HUDEP-2 (cell line): ENCODE results near the gene RPL10A.

Source experiments
- DNase-seq, 76 experiments: peaks; one replicate each; lab custom pipeline; 2025; ENCODE audit not compliant: unreplicated experiment in 76 of 76; lab: John Stamatoyannopoulos, UW

Gene RPL10A

DNA sequence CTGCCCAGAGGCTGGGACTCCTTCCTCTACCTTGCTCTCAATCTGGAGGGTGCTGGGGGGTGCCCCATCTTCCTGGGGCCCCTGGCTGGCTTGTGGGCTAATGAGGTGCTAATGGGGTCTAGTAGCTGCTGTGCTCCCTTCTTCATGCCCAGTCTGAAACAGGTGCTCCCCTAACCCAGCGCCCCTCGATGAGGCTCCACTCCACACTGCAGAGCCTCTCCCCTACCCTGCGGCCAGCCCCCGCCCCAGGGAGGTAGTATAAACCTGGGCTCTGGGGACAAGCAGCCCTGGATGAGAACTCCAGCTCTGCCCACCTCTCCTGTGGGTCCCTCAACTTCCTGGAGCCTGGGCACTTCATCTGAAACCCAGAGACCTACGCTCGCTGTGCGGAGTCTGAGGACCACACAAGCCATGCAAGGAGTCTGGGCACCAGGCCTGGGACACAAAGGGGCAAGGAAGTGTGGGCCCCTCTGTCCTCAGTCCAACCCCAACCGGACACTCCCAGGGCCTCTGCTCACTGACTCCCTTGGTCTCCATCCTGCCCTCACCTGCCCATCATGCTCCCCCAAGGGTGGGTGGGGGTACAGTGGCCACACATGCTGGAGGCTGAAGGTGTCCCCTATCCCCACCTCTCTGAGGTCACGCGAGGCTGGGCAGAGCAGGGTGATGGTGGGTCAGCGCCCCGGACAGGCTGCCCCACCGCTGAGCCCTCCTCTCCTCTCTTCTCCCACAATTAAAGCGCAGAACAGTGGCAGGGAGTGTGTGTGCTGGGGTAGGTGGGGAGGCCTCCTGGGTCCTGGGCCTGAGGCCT, 6.1 kb downstream of the RPL10A start:
- DNase-seq: peak in 6 of 76 experiments; percentile 19 to 48 (median 38)

DNA sequence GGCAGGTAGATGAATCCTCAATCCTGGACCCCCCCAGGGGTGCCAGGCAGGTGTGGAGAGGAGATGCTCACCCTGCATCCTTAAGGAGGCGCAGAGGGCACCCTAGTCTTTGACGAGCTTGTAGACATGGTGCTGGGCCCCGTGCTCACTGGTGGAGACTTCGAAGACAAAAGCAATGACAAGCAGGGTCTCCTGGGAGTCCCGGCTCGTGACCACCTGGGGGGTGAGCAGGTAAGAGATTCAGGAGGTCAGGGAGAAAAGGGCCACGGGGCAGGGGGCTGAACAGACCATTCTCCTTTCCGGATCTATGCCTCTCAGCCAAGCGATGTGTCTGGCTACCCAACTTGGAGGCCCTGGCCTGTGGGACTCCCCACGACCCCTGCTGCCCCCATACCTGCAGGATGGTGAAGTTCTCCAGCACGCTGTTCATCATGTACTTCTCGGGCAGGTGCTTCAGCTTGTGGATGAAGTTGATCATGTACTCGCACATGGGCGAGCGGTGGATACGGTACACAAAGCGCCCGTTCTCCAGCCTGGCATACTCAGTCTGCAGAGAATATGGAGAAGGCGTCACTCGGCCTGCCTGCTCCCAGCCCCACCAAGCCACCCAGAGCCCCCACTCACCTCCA, 6.9 kb downstream of the RPL10A start:
- DNase-seq: no peak

DNA sequence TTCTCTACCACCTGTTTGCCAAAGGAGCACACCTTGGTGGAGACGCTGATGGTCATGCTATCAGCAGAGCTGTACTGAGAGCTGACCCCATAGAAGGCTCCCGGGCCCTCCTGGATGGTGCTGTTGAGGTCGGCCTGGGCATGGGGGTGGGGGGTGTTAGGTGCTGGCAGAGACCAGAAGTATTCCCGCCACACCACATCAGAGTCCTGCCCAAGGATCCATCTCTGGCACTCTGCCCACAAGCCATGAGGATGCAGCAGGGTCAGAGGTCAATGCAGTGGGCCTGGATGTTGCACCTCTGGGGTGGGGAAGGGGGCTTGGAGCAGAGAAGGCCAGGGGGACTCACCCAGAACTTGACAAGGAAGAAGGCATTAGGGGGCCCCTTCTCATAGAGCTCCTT, 7.4 kb downstream of the RPL10A start:
- DNase-seq: no peak

DNA sequence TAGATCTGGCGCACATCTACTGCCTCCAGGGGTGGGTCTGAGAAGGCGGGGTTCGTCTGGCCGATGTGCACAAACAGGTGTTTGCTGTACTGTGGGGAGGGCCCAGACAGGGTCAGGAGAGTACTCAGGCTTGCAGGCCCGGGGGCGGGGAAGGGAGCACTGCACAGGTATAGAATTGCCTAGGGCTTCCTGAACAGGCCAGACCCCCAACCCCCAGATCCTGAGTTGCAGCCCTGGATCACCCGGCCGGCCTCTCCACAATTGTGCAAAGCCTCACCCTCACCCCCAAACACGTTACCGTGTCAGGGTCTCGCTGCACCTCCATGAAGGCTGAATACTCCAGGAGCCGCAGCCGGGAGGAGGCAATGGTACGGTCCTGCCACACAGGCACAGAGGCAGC, 7.8 kb downstream of the RPL10A start:
- DNase-seq: no peak

DNA sequence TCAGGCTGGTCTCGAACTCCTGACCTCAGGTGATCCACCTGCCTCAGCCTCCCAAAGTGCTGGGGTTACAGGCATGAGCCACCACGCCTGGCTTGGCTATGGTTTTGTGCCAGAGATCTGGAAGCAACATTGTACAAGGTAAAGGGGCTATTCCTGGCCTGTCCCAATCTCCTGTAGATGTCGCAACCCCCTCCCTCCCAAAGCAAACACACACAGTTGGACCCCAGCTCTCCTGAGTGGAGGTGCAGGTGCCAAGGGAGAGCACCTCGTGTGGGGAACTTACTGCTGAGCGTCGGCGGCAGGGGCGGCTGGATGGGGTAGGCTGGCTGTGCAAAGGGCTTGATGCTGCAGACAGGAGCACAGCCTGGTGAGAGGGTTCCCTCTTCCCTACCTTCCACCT, 8.8 kb downstream of the RPL10A start:
- DNase-seq: no peak

DNA sequence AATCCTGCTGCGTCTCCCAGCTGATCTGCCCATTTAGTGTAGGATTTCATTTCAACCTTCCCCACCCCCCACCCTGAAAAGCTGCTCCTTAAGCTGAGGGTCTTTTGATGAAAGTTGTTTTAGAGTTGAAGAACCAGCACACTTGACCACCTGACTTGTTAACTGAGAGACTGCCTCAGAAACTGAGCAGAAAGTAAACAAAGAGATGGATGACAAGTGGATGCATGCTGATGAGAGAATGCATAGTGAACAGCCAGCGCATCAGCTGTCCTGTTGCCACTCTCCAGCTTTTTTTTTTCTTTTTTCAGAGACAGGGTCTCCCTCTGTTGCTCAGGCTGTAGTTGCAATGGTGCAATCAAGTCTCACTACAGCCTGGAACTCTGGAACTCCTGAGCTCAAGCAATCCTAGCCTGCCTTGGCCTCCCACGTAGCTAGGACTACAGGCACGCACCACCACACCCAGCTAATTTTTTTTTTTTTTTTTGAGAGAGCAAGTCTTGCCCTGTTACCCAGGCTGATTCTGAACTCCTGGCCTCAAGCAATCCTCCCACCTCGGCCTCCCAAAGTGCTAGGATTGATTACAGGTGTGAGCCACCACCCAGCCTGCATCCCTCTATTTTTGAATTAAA, 9.5 kb downstream of the RPL10A start:
- no peak for DNase-seq

DNA sequence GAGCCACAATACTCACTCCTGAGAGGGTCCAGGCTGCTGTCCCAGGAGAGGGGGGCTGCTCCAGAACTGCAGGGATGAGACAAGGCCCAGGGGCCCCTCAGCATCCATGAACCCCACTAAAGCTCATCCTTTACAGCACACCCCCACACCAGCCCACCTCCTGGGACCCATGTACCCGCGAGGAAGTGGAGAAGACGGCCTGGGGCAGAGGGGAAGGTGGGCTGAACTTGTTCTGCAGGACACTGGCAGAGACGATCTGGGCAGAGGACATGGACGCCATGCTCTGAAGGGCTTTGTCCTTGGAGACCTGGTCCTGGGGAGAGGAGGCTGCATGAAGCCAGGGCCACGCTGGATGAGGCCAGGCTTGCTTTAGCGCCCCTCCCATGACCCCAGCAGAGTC, 10.1 kb downstream of the RPL10A start:
- DNase-seq: no peak

DNA sequence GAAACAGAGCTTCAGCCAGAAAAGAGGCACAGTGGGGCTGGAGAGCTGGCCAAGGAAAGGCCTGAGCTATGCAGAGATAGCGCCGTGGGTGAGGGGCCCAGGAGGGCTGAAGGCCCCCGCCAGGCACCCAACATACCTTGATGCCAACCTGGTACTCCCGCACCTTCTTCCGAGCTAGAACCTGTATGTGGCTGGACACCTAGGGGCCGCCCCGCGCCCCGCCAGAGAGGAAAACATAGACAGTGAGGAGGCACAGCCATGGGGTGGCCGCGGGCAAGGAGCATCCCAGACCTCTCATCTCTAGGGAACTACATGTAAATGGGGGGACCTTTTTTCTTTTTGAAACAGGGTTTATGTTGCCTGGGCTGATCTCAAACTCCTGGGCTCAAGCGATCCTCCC, 12.0 kb downstream of the RPL10A start:
- no peak for DNase-seq

DNA sequence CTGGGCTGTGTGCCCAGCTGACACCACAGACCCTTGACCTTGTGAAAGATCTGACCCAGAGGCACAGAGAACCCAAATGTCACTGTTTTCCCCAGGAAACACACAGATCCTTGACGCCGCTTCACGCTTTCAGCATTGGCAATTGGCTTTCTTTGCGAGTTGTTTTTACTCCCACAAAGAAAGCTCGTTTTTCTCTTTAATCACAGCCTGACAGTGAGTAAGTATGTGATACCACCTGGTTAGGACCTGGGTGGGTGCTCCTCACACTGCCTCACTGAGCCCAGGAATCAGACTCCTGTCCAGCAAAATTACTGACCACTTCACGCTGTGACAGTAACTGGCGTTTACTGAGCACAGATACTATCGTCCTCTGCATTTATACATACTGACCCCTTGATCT, 13.0 kb downstream of the RPL10A start:
- no peak for DNase-seq

DNA sequence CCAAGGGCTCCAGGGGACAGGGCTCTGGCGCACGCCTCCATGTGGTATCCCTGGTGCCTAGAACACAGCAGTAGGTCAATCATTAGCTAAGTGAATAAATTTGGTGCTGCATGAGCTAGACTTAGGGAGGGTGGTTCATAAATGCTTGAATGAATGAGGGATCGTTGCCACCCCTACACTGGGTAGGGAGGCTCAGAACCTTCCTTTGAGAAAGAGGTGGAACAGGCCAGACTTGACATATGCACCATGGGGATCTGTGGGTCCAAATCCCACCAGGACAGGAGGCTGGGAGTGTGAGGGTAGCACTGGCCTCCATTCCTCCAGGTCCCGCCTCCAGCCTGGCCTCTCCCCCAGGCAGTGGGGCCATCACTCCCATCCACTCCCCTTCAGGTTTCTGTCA, 14.9 kb downstream of the RPL10A start:
- no peak for DNase-seq

DNA sequence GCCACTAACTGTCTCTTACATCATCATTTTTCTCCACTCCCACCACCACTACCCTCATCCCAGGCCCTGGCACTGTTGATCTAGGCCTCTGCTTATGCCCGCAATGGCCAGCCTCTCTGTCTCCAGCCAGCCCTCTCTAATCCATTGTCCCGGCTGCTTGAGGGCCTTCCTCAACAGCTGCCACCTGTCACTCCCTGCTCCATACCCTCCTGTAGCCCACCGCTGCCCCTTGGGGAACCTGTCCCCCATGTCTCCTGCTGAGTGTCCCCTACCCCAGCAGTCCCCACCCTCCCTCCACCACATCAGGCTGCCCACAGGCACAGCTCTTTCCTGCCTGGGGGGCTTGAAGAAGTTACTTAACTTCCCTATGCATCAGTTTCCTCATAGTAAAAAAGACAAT, 15.3 kb downstream of the RPL10A start:
- no peak for DNase-seq

DNA sequence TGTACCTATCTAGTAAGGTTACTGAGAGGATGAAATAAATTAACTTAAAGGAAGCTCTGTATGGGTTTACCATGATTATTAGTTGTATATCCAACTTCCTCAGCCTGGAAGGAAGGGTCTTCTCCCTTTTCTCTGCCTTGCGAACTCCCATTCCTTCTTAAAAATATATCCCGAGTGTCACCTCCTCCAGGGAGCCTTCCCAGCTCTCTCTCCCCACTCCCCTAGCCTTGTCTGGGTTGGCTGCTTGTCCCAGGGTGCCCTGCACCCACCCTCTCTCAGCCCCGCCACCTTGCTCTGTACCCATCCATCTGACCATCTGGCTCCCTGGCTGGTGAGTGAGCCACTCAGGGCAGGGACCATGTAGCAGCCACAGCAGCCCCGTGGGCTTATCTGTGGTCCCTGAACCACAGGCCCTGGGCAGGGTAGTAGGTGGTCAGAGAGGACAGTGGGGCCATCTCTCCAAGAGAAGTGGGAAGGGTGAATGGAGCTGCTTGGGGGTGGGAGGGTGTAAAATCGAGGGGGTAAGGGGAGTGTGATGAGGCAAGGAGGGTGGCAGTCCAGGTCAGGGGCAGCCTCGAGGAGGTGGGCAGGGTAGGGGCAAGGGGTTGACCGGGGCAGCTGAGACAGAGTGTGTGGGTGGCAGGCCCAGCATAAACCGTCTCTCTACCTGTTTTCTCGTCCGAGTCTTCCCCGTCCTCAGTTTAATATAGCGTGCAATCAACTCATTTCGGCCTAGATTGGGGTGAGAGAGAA, 15.9 kb downstream of the RPL10A start:
- DNase-seq: no peak

DNA sequence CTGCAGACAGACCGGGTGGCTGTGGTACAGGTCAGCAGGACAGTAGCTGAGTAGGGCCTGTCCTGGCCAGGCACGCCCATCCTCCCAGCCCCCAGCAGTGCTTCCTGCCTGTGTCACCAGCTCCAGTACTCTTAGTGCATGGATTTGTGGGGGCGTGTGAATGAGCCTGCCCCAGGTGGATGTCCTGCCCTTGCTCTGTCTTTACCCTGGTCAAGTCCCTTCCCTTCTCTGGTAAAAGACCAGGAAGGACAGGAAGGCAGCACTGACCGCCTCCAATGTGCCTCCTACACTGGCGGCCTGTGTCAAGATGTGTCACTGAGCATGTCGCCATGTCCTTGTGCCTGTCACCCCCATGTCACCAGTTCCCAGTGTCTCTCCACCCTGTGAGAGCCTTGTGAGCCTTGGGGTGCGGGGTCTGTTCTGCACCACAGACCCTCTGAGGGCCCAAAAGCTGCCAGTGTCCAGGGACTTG, 16.8 kb downstream of the RPL10A start:
- no peak for DNase-seq

DNA sequence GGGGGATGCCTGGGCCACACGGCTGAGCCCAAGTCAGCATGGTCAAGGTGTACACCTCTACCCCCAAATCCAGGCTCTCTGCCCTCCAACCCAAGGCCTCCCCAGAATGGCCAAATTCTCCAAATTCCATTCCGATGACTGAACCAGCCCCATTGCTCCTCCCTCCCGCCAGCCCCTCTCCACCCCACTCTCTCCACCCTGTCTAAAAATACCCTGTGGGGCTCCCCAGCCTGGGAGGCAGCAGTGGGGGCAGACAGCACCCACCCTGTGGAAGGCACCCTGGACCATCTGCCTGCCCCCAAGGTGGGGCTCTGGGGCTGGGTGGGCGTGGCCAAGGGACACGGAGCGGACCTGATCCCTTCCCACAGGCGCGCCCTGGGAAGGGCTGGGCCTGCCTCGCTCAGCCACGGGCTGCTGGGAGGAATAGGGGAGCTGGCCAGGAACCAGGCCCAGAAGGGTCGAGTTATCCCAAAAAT, 17.2 kb downstream of the RPL10A start:
- no peak for DNase-seq

DNA sequence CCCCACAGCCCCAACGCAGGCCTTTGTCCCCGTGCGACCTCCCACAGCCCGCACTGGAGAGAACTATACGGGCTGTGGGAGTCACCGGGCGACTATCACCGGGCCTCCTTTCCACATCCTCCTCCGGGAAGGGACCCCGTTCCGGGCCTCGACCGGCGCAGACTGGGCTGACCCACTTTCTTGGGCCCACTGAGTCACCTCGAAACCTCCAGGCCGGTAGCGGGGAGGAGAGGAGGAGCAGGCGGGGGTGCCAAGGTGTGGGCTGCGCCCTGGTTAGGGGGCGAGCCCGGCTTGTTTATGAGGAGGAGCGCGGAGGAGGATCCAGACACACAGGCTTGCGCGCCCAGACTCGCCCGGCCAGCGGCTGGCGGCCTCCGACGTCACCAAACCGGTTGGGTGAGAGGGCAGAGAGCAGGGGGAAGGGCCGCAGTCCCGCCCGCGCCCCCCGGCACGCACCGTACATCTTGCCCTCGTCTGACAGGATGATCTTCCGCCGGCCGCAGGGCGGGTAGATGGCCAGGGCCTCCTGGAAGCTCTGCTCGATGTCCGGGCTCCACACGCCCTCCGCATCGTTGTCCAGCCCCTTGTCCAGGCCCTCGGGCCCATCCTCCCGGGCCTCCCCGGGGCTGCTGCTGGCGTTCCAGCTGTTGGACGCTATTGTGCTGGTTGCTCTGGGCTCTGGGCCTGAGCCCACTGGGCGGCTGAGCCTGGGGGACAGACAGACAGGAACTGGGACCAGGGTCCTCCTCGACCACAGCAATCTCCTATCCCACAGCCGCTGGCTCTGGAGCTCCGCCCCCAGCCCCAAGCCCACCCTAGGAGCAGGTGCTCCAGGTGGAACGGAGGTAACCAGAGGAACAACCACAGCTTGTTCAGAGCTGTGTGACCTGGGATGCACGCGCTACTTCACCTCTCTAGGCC, 18.1 kb downstream of the RPL10A start:
- DNase-seq: no peak

DNA sequence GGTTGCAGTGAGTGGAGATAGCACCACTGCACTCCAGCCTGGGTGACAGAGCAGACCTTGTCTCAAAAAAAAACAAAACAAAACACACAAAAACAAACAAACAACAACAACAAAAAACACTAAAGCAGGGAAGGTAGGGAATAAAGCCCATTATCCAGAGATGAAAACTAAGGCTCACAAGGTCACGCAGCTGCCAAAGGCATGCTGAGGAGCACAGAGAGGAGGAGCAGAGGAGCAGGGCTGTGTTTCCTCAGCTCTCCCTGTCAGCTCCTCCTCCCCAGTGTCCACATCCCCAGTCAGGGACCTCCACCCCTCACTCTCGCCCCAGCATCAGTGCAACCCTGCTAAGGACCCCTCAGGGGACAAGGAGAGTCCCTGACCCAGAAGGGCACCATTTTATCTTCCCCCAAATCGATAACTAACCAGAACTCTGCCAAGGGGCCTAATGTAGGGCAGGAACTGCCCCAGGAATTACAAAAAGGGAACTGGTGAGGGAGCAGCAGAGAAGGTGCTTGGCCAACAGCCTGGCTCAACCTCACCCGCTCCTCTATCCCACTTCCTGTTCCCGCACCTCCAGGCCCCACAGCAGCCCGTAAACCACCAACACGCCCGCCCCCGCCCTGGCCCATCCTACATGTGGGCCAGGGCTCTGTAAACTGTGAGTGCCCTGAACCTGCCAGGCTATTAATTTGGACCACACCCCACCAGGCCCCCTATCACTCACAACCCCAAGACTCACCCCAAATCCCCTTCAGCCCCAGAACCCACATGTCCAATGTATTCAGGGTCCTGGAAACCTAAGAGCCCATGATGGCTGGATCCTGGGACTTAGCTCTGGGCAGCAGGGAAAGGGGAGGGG, 19.7 kb downstream of the RPL10A start:
- peak in 43 of 76 experiments; percentile 21 to 75 (median 50) for DNase-seq

DNA sequence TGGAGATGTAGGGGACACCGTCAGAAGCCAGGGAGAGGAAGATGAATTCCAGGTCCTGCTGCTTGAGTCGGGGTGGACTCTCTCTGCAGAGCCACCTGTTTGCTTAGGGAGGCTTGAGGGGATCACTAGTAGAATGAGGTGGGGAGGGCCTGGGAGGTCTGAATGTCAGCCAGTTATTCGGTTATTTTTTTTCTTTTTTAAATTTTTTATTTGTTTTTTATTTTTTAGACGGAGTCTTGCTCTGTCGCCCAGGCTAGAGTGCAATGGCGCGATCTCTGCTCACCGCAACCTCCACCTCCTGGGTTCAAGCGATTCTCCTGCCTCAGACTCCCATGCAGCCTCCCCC, 20.3 kb downstream of the RPL10A start:
- DNase-seq: no peak

DNA sequence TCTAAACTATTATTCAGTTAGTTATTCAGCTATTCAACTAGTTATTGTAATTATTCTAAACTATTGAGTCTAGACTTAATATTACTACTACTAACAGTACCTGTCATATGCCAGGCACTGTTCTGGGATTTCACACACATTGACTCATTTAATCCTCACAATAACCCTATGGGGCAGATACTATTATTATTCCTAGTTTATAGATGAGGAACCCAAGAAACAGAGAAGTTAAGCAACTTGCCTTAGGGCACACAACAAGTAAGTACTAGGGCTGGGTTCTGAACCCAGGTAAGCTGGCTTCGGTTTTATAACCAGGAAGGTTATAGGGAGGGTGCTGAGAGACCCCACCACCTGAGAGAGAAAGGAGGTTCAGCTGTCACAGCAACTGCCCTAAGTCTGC, 20.9 kb downstream of the RPL10A start:
- DNase-seq: no peak
